ENCODE results near the gene GRID2.

DNA sequence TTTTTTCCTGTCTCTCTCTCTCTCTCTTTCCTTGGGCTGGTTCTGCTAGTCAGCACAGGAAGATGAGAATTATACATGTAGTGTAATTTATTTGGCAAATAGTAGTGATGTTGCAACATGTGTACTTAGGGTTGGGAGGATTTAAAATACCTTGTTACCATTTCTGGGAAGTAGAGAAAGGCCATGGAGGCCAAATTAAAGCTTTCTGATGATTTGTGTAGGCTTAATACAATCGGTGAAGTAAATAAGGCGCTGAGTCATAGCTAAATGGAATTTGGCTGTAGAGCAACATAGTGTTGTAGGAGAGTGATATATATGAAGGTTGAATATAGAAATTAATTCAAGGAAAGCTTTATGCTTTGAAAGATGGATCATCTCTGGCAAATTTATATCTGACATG is 295.3 kb downstream of the GRID2 start:
- TF ChIP-seq TEAD4 (IDR thresholded peaks at IDR 0.05; ENCODE audit: low read length) = no peak
- no peak for TF ChIP-seq TEAD4 (CRISPR knock-in tag; IDR thresholded peaks at IDR 0.05; ENCODE audit: borderline replicate concordance)
- TF ChIP-seq RBM25 (IDR thresholded peaks at IDR 0.05; ENCODE audit: low read depth, low read length, severe bottlenecking) = no peak
